DND-41 (cell line): ENCODE data around the gene RNASE3.
"Not testable (repeated sequence)": the region's sequence is repeated elsewhere in the genome, so short reads cannot be mapped to it uniquely, and the experiment has no call there.

Experiments used
- ATAC-seq: fragments of 200-7000 bp; cut with Tn5 transposase; 3 replicates; pipeline ENCODE4 v1.9.1; 2021; ENCODE audit warnings: low read depth; ENCODE audit not compliant: insufficient read depth
- DNase-seq: peaks from one replicate; pipeline ENCODE4 v3.0.0-alpha.2; 2020
- H2AFZ ChIP-seq: 2 replicates; pipeline ENCODE4 v1.6.0; 2012; ENCODE audit warnings: low read depth, low read length
- H3K27ac ChIP-seq: 2 replicates; pipeline ENCODE4 v1.5.1; 2012; ENCODE audit warnings: low read length, inconsistent platforms
- H3K27me3 ChIP-seq: fragments of 200-600 bp; sonication (generic); 2 replicates; pipeline ENCODE4 v1.6.0; 2012; ENCODE audit warnings: low read length, mild to moderate bottlenecking, inconsistent platforms; ENCODE audit not compliant: insufficient read depth, poor library complexity
- H3K36me3 ChIP-seq: 2 replicates; pipeline ENCODE4 v1.5.1; 2012; ENCODE audit warnings: low read length, inconsistent platforms; ENCODE audit not compliant: insufficient read depth
- H3K4me1 ChIP-seq: 2 replicates; pipeline ENCODE4 v1.5.1; 2012; ENCODE audit warnings: mild to moderate bottlenecking, low read length; ENCODE audit not compliant: insufficient read depth
- H3K4me2 ChIP-seq: 2 replicates; pipeline ENCODE4 v1.6.0; 2012; ENCODE audit warnings: mild to moderate bottlenecking, moderate library complexity, low read length, inconsistent platforms; ENCODE audit not compliant: insufficient read depth
- H3K4me3 ChIP-seq, 2 experiments: fragments of 200-600 bp in 1 of 2; shearing (Covaris generic) in 1 of 2; 2 replicates each; pipeline ENCODE4 v1.5.1; 2012 to 2016; ENCODE audit warnings: inconsistent platforms in 2 of 2, low read length in 2 of 2, mild to moderate bottlenecking in 2 of 2, low read depth in 1 of 2, moderate library complexity in 1 of 2
- H3K79me2 ChIP-seq: 2 replicates; pipeline ENCODE4 v1.6.0; 2012; ENCODE audit warnings: low read length, inconsistent platforms; ENCODE audit not compliant: insufficient read depth
- H3K9ac ChIP-seq: 2 replicates; pipeline ENCODE4 v1.6.0; 2012; ENCODE audit warnings: low read depth, mild to moderate bottlenecking, inconsistent platforms, low read length, moderate library complexity
- H3K9me3 ChIP-seq: 2 replicates; pipeline ENCODE4 v1.5.1; 2012; ENCODE audit warnings: low read length, moderate library complexity, mild to moderate bottlenecking, inconsistent platforms; ENCODE audit not compliant: insufficient read depth, severe bottlenecking
- H4K20me1 ChIP-seq: 2 replicates; pipeline ENCODE4 v1.6.0; 2012; ENCODE audit warnings: low read length; ENCODE audit not compliant: insufficient read depth
- EZH2 ChIP-seq: IDR thresholded peaks from 3 replicates; pipeline ENCODE4 v1.6.1; 2012; ENCODE audit warnings: borderline replicate concordance, low read depth, mild to moderate bottlenecking, moderate library complexity, low read length, inconsistent platforms; ENCODE audit not compliant: severe bottlenecking
- TF ChIP-seq, protein P1 (sequence below): IDR thresholded peaks from 2 replicates; pipeline ENCODE4 v1.5.1; 2012; ENCODE audit warnings: borderline replicate concordance, low read length, moderate library complexity, mild to moderate bottlenecking; ENCODE audit not compliant: poor library complexity, severe bottlenecking; ENCODE audit errors: extremely low read depth

The RNASE3 gene

DNA sequence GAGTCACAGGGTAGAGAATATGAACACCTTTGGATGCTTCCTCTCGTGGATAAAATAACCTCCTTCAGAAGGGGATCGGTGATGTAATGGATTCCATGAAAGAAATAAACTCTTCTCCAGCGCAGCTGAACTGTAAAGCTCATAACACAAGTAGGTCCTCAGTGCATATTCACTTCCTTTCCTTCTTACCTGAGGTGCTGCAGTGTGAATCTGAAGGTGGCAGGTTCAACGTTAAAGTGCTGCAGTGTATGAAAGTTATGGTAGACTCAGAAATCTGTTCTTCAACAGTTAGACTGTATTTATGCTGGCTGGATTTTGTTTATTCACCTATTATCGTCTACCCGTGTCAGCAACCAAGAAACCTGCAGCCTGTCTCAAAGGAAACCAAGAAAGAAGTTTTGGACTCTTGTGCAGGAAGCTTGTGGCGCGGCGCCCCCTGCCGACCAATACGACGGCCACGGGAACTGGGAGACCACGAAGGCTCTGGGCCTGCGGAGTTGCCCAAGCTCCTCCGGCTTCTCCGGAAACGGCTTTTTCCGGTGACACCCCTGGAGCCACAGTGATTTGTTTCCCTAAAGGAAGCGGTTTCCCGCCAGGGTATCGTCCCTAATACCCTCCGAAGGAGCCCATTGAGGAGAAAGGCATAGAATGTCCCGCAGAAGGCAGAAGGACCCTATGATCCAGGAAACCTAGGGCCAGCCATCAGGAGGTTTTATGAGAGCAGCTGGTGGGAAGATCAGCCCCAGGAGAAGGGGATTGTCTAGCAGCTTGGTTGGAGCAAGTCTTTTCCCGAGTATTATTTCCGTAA is 17.6 kb upstream of the RNASE3 start:
- Histone ChIP-seq H3K9ac (no peak overlapping the region), H3K4me3 (peak overlapping the region in 1 of 2 experiments; percentile 16; a peak in 2 of 4 replicates), H3K27ac (no peak overlapping the region), H3K79me2 (no peaks in the 10 kb centered on the region), H3K27me3 (peaks cover 25% of the 10 kb centered on the region), H3K36me3 (no peaks in the 10 kb centered on the region), H4K20me1 (no peaks in the 10 kb centered on the region), H2AFZ (peak overlapping the region; percentile 61), H3K9me3 (no peaks in the 10 kb centered on the region), H3K4me2 (peak overlapping the region; percentile 56), H3K4me1 (peaks cover 12% of the 10 kb centered on the region)
- DNase-seq, result peak; percentile 88
- peak; percentile 99 for ATAC-seq
- TF ChIP-seq EZH2, result no peak
- TF ChIP-seq, protein P1, sequence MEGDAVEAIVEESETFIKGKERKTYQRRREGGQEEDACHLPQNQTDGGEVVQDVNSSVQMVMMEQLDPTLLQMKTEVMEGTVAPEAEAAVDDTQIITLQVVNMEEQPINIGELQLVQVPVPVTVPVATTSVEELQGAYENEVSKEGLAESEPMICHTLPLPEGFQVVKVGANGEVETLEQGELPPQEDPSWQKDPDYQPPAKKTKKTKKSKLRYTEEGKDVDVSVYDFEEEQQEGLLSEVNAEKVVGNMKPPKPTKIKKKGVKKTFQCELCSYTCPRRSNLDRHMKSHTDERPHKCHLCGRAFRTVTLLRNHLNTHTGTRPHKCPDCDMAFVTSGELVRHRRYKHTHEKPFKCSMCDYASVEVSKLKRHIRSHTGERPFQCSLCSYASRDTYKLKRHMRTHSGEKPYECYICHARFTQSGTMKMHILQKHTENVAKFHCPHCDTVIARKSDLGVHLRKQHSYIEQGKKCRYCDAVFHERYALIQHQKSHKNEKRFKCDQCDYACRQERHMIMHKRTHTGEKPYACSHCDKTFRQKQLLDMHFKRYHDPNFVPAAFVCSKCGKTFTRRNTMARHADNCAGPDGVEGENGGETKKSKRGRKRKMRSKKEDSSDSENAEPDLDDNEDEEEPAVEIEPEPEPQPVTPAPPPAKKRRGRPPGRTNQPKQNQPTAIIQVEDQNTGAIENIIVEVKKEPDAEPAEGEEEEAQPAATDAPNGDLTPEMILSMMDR, result peak; percentile 92

DNA sequence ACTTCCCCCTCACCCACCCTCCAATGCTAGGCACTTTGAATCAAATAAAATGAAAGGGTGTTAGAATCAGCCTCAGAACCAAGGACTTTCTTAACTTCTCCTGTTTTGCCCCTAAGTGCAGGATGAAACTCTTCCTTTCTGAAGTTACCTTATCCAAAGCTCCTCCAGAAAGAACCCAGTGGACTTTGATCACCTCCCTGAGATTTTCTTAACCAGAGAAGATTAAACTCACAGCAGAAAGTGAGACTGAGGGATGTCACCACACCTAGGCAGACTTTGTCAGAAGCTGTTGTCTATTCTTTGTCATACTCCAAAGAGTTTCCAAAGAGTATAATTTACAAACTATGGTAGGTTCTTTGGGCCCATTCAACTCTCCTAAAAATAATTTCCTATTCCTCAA is 14.2 kb upstream of the RNASE3 start:
- ATAC-seq, result no peak
- Histone ChIP-seq H3K4me3 (no peak overlapping the region), H4K20me1 (no peaks in the 10 kb centered on the region), H3K4me1 (peaks cover 12% of the 10 kb centered on the region), H3K9ac (no peak overlapping the region), H3K36me3 (no peaks in the 10 kb centered on the region), H3K9me3 (no peaks in the 10 kb centered on the region), H3K4me2 (no peak overlapping the region), H3K27me3 (peaks cover 6% of the 10 kb centered on the region), H2AFZ (no peak overlapping the region), H3K27ac (no peak overlapping the region), H3K79me2 (no peaks in the 10 kb centered on the region)
- TF ChIP-seq EZH2, result no peak
- TF ChIP-seq, protein P1, result no peak
- DNase-seq, result no peak

DNA sequence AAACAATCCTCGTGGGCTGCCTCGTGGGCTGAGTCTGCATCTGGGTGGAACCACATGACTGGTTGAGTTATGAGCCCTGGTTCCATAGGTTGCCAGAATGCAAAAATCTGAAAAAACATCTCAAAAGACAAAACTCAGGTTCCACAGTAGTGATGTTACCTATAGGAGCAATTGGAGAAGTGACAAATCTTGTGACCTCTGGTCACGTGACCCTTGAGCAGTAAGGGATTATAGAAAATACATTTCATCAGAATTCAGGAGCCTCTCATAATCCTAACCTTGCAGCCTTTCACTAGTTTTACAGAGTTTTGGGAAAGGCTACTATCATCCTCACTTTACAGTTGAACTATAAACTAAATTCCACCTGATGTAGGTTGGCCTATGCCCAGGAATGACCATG is 12.5 kb upstream of the RNASE3 start:
- DNase-seq (no peak), ATAC-seq (no peak)
- Histone ChIP-seq H3K27ac (no peak overlapping the region), H3K36me3 (no peaks in the 10 kb centered on the region), H3K9me3 (no peaks in the 10 kb centered on the region), H4K20me1 (no peaks in the 10 kb centered on the region), H3K4me3 (no peak overlapping the region), H3K27me3 (peaks cover 2% of the 10 kb centered on the region), H2AFZ (no peak overlapping the region), H3K79me2 (no peaks in the 10 kb centered on the region), H3K4me1 (peaks cover 4% of the 10 kb centered on the region), H3K9ac (no peak overlapping the region), H3K4me2 (no peak overlapping the region)
- TF ChIP-seq, protein P1, result no peak
- no peak for TF ChIP-seq EZH2

DNA sequence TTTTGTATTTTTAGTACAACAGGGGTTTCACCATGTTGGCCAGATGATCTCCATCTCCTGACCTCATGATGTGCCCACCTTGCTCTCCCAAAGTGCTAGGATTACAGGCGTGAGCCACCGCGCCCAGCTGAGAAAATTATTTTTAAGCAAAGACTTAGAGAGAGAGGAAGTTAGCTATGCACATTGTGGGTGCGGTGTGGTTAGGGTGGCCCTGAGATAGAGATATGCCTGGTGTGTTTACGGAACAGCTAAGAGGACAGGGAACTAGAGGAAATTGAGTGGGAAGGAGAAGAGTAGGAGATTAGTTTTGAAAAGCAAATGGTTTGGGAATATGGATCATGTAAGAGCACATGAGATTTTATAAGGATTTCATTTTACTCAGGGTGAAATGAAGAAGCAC is 10.0 kb upstream of the RNASE3 start:
- not testable (repeated sequence) for H3K79me2 ChIP-seq, H2AFZ ChIP-seq, ATAC-seq, H4K20me1 ChIP-seq, H3K27ac ChIP-seq, H3K27me3 ChIP-seq, H3K4me1 ChIP-seq, H3K9ac ChIP-seq, H3K36me3 ChIP-seq, H3K4me2 ChIP-seq, DNase-seq, H3K9me3 ChIP-seq, H3K4me3 ChIP-seq

DNA sequence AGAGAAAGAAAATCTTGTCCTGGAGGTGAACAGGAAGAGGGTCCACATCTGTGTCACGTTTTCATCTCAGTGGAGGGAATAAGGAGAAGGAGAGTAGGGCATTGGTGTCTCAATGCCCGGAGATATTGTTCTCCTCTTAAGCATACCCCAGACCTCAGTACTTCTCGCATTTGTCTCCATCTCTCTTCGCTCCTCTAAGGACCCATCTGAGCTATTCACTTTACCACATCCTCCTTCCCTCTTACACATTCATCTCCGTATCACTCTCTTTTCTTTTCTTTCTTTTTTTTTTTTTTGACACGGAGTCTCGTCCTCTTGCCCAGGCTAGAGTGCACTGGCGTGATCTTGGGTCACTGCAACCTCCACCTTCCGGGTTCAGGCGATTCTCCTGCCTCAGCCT is 8.4 kb upstream of the RNASE3 start:
- peak; percentile 64; the same call in 2 of the 3 replicates for ATAC-seq
- not testable (repeated sequence) for H2AFZ ChIP-seq, H4K20me1 ChIP-seq, DNase-seq, H3K4me1 ChIP-seq, H3K79me2 ChIP-seq, H3K27ac ChIP-seq, H3K9me3 ChIP-seq, H3K9ac ChIP-seq, H3K36me3 ChIP-seq, H3K4me2 ChIP-seq, H3K4me3 ChIP-seq, H3K27me3 ChIP-seq

DNA sequence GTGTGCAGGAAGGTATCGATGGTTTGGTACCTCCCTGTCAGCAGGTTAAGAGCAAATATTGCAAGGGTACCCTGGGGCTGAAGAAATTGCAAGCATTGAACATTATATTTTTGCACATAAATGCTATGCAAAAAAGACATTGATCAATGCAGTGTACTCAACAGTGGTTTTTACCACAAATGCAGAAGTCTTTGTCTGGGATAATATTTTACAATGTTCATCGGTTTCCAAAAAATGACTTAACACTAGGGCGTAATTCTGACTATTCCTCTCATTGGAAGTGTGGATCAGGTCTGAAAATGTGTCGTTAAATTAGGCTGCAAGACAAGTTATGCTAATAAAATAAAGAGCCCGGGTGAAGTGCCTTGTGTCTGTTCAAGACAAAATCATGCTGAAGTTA is 2.8 kb upstream of the RNASE3 start:
- not testable (repeated sequence) for H3K9me3 ChIP-seq, H4K20me1 ChIP-seq, H3K27me3 ChIP-seq, H3K27ac ChIP-seq, H3K4me1 ChIP-seq, ATAC-seq, H3K36me3 ChIP-seq, DNase-seq, H3K4me2 ChIP-seq, H2AFZ ChIP-seq, H3K4me3 ChIP-seq, H3K79me2 ChIP-seq, H3K9ac ChIP-seq
